Measurements from ENCODE around the gene PPM1B. TPM values are rescaled to one million over a fixed set of nuclear protein-coding genes. Genes with fewer than 3 reads are reported as not detected.

The PPM1B gene
- total and polyA plus RNA-seq, 2 of the 8 experiments (the other 6 are each of a cell fraction or from before 2014, with no cell fraction given) = 43.6 to 126 TPM

- TF ChIP-seq EZH2 (IDR thresholded peaks at IDR 0.05; ENCODE audit: low read depth, low read length, severe bottlenecking) (no peak), TAF7 (optimal IDR thresholded peaks at IDR 0.05; ENCODE audit: borderline replicate concordance, low read depth, low read length) (peak; percentile 93), ASH2L (IDR thresholded peaks at IDR 0.05; ENCODE audit: low read length) (no peak), EGR1 (IDR thresholded peaks at IDR 0.05; ENCODE audit: borderline replicate concordance, low read depth, low read length) (no peak), CHD1 (IDR thresholded peaks at IDR 0.05; ENCODE audit: low read depth, low read length) (no peak), USF2 (IDR thresholded peaks at IDR 0.05; ENCODE audit: low read length) (no peak), TBP (IDR thresholded peaks at IDR 0.05; ENCODE audit: low read depth, low read length) (peak; percentile 87), POLR2AphosphoS5 (IDR thresholded peaks at IDR 0.05; ENCODE audit: low read depth, low read length) (peak; percentile 88), NRF1 (IDR thresholded peaks at IDR 0.05; ENCODE audit: low read depth, low read length) (no peak), RFX5 (IDR thresholded peaks at IDR 0.05; ENCODE audit: borderline replicate concordance, low read depth, low read length) (no peak), RNF2 (IDR thresholded peaks at IDR 0.05; ENCODE audit: borderline replicate concordance, low read depth, low read length, missing control alignments, poor library complexity, severe bottlenecking) (no peak), POU5F1 (IDR thresholded peaks at IDR 0.05; ENCODE audit: low read depth, low read length) (no peak), CBX5 (IDR thresholded peaks at IDR 0.05; ENCODE audit: low read depth, low read length) (no peak), KDM4A (IDR thresholded peaks at IDR 0.05; ENCODE audit: low read depth, low read length, severe bottlenecking) (peak; percentile 38), RAD21 (IDR thresholded peaks at IDR 0.05 in 1 of 2, conservative IDR thresholded peaks at IDR 0.05 in 1 of 2; ENCODE audit: low read depth in 2 of 2, low read length in 2 of 2) (no peak), RXRA (IDR thresholded peaks at IDR 0.05; ENCODE audit: insufficient read depth, low read depth, low read length) (no peak)
- TF ChIP-seq, protein P1, sequence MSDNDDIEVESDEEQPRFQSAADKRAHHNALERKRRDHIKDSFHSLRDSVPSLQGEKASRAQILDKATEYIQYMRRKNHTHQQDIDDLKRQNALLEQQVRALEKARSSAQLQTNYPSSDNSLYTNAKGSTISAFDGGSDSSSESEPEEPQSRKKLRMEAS (IDR thresholded peaks at IDR 0.05) = no peak
Measured at GRCh38 chr2:44168681-44169154, at the start of gene PPM1B (continued).
